Astrocyte of the cerebellum (primary cell): ENCODE results near the gene S1PR2.

Experiments used
- DNase-seq: peaks from one replicate; pipeline ENCODE4 v3.0.0-alpha.2; 2011; ENCODE audit warnings: low read depth
- H3K4me3 ChIP-seq: 2 replicates; pipeline ENCODE4 v1.5.1; 2011; ENCODE audit warnings: mild to moderate bottlenecking, low read depth, low read length, moderate library complexity
- in situ Hi-C: cut with HindIII; loops from 2 replicates; pipeline ENCODE4 v1.10.0; 2017; ENCODE audit warnings: low sequenced_read_pairs
- TF ChIP-seq, protein P1 (sequence below): IDR thresholded peaks from 2 replicates; pipeline ENCODE4 v1.5.1; 2012; ENCODE audit warnings: low read length, low read depth, moderate library complexity, mild to moderate bottlenecking; ENCODE audit errors: missing control alignments

The S1PR2 gene

GRCh38 chr19:10228920-10229319 is 2.2 kb downstream of the S1PR2 start:
- in situ Hi-C loops: no loop called here
- no peak overlapping the region for H3K4me3 ChIP-seq
- no peak for DNase-seq
- TF ChIP-seq, protein P1, sequence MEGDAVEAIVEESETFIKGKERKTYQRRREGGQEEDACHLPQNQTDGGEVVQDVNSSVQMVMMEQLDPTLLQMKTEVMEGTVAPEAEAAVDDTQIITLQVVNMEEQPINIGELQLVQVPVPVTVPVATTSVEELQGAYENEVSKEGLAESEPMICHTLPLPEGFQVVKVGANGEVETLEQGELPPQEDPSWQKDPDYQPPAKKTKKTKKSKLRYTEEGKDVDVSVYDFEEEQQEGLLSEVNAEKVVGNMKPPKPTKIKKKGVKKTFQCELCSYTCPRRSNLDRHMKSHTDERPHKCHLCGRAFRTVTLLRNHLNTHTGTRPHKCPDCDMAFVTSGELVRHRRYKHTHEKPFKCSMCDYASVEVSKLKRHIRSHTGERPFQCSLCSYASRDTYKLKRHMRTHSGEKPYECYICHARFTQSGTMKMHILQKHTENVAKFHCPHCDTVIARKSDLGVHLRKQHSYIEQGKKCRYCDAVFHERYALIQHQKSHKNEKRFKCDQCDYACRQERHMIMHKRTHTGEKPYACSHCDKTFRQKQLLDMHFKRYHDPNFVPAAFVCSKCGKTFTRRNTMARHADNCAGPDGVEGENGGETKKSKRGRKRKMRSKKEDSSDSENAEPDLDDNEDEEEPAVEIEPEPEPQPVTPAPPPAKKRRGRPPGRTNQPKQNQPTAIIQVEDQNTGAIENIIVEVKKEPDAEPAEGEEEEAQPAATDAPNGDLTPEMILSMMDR: peak; percentile 50

GRCh38 chr19:10228393-10228792 is 2.7 kb downstream of the S1PR2 start:
- no peak for DNase-seq
- TF ChIP-seq, protein P1: no peak
- in situ Hi-C loops: no loop called here
- H3K4me3 ChIP-seq: no peak overlapping the region

DNA sequence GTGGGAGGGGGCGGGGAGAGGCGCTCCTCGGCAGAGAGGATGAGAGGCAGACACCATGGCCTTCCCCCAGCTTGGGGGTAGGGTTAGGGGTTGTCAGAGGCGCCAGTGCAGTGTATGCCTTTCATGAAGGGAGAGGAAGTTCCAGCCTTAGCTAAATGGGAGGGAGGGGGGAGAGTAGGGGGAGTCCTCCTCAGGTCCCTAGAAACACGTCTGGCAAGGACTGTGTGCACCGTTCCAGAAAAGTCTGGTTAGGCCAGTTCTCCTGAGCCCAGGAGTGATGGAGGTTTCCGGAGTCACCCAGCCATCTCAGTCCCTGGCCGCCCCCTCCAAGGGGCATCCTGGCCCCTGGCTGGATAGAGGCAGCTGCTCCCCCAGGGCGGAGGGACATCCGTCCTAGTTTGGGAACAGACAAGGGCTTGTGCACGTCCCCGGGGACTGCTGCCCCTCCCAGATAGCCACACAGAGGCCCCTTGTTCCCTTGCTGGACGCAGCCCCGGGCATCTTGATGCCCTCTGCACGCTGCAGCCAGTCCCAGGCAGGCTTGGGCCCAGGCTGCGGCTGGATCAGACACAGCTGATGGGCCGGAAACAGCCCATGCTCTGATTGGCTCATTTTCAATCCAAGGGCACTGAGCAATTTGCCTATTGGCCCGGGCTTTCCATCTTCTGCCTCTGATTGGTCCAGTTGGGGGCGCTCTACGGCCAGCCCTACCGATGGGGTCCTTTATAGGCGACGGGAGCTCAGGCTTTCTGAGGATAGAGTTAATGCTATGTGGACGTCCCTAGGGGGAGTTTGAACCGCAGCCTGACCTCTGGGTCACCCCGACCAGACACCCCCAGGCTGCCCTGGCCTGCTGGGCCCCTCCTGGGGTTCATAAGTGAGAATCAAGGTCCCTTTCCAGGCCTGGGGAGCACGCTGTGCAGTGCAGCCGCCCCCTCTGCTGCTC is 3.8 kb downstream of the S1PR2 start:
- in situ Hi-C loops: no loop called here
- H3K4me3 ChIP-seq: no peak overlapping the region
- TF ChIP-seq, protein P1: no peak
- no peak for DNase-seq

GRCh38 chr19:10226376-10227025 is 4.6 kb downstream of the S1PR2 start:
- TF ChIP-seq, protein P1: no peak
- in situ Hi-C loops: no loop called here
- H3K4me3 ChIP-seq: no peak overlapping the region
- DNase-seq: no peak

- H3K4me3 ChIP-seq: no peak overlapping the region
- in situ Hi-C loops: no loop called here
- TF ChIP-seq, protein P1: no peak
- DNase-seq: no peak
These were observed 5.1 kb downstream of the S1PR2 start for GRCh38 chr19:10226021-10226375.

GRCh38 chr19:10224337-10224736 is 6.8 kb downstream of the S1PR2 start:
- TF ChIP-seq, protein P1: no peak
- no peak overlapping the region for H3K4me3 ChIP-seq
- DNase-seq: no peak
- in situ Hi-C loops: no loop called here
